Ishikawa (cell line): ENCODE data around the gene RAI1.

Experiments
- CEBPB ChIP-seq: IDR thresholded peaks from 2 replicates; pipeline ENCODE4 v1.6.1; 2012
- CREB1 ChIP-seq: IDR thresholded peaks from 2 replicates; pipeline ENCODE4 v1.6.1; 2012; ENCODE audit warnings: low read depth
- EGR1 ChIP-seq: IDR thresholded peaks from 2 replicates; pipeline ENCODE4 v1.6.1; 2012
- EP300 ChIP-seq: IDR thresholded peaks from 2 replicates; pipeline ENCODE4 v1.6.1; 2012; ENCODE audit warnings: borderline replicate concordance
- FOXM1 ChIP-seq: IDR thresholded peaks from 2 replicates; pipeline ENCODE4 v1.6.1; 2012; ENCODE audit warnings: low read depth, borderline replicate concordance
- NFIC ChIP-seq: IDR thresholded peaks from 2 replicates; pipeline ENCODE4 v1.6.1; 2012
- RAD21 ChIP-seq: IDR thresholded peaks from 2 replicates; pipeline ENCODE4 v1.6.1; 2012; ENCODE audit warnings: low read depth
- TAF1 ChIP-seq: IDR thresholded peaks from 2 replicates; pipeline ENCODE4 v1.6.1; 2012; ENCODE audit warnings: low read depth, mild to moderate bottlenecking
- TCF12 ChIP-seq: IDR thresholded peaks from 2 replicates; pipeline ENCODE4 v1.6.1; 2012; ENCODE audit warnings: low read depth
- TEAD4 ChIP-seq: IDR thresholded peaks from 2 replicates; pipeline ENCODE4 v1.6.1; 2012
- YY1 ChIP-seq: IDR thresholded peaks from 2 replicates; pipeline ENCODE4 v1.6.1; 2012; ENCODE audit warnings: low read depth
- ZBTB7A ChIP-seq: IDR thresholded peaks from 2 replicates; pipeline ENCODE4 v1.6.1; 2012; ENCODE audit warnings: low read depth
- TF ChIP-seq, protein P1 (sequence below): IDR thresholded peaks from 2 replicates; pipeline ENCODE4 v1.6.1; 2012
- TF ChIP-seq, protein P2 (sequence below): IDR thresholded peaks from 2 replicates; pipeline ENCODE4 v1.6.1; 2012
- TF ChIP-seq, protein P3 (sequence below): IDR thresholded peaks from 2 replicates; pipeline ENCODE4 v1.6.1; 2012; ENCODE audit warnings: low read depth, mild to moderate bottlenecking

Gene RAI1

DNA sequence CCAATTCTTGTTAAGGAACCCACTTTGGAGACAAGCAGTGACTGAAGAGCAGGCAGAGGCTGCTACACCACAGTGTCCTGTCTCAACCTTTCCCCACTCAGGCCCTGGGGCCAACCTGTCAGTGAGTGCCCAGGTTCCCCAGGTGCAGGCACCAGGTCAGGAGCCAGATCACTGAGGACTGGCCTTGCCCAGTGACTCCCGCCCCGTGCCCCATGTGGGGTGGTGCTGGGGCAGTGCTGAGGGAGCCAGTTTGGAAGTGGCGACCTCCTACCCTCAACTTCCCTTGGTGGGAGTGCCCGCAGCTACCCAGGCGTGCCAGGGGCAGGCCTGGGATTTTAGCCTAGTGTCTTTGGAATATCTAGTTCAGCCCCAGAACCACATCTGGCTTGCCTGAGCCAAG, 126.2 kb downstream of the RAI1 start:
- no peak for TF ChIP-seq EP300
- no peak for TF ChIP-seq TEAD4
- TF ChIP-seq, protein P1, sequence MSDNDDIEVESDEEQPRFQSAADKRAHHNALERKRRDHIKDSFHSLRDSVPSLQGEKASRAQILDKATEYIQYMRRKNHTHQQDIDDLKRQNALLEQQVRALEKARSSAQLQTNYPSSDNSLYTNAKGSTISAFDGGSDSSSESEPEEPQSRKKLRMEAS = no peak
- TF ChIP-seq TCF12 = no peak
- TF ChIP-seq, protein P2, sequence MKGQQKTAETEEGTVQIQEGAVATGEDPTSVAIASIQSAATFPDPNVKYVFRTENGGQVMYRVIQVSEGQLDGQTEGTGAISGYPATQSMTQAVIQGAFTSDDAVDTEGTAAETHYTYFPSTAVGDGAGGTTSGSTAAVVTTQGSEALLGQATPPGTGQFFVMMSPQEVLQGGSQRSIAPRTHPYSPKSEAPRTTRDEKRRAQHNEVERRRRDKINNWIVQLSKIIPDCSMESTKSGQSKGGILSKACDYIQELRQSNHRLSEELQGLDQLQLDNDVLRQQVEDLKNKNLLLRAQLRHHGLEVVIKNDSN = no peak
- no peak for TF ChIP-seq TAF1
- TF ChIP-seq CREB1 = no peak
- TF ChIP-seq YY1 = no peak
- TF ChIP-seq, protein P3, sequence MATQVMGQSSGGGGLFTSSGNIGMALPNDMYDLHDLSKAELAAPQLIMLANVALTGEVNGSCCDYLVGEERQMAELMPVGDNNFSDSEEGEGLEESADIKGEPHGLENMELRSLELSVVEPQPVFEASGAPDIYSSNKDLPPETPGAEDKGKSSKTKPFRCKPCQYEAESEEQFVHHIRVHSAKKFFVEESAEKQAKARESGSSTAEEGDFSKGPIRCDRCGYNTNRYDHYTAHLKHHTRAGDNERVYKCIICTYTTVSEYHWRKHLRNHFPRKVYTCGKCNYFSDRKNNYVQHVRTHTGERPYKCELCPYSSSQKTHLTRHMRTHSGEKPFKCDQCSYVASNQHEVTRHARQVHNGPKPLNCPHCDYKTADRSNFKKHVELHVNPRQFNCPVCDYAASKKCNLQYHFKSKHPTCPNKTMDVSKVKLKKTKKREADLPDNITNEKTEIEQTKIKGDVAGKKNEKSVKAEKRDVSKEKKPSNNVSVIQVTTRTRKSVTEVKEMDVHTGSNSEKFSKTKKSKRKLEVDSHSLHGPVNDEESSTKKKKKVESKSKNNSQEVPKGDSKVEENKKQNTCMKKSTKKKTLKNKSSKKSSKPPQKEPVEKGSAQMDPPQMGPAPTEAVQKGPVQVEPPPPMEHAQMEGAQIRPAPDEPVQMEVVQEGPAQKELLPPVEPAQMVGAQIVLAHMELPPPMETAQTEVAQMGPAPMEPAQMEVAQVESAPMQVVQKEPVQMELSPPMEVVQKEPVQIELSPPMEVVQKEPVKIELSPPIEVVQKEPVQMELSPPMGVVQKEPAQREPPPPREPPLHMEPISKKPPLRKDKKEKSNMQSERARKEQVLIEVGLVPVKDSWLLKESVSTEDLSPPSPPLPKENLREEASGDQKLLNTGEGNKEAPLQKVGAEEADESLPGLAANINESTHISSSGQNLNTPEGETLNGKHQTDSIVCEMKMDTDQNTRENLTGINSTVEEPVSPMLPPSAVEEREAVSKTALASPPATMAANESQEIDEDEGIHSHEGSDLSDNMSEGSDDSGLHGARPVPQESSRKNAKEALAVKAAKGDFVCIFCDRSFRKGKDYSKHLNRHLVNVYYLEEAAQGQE = no peak
- TF ChIP-seq ZBTB7A = no peak
- no peak for TF ChIP-seq RAD21
- TF ChIP-seq EGR1 = no peak
- no peak for TF ChIP-seq NFIC
- TF ChIP-seq CEBPB = no peak
- no peak for TF ChIP-seq FOXM1

DNA sequence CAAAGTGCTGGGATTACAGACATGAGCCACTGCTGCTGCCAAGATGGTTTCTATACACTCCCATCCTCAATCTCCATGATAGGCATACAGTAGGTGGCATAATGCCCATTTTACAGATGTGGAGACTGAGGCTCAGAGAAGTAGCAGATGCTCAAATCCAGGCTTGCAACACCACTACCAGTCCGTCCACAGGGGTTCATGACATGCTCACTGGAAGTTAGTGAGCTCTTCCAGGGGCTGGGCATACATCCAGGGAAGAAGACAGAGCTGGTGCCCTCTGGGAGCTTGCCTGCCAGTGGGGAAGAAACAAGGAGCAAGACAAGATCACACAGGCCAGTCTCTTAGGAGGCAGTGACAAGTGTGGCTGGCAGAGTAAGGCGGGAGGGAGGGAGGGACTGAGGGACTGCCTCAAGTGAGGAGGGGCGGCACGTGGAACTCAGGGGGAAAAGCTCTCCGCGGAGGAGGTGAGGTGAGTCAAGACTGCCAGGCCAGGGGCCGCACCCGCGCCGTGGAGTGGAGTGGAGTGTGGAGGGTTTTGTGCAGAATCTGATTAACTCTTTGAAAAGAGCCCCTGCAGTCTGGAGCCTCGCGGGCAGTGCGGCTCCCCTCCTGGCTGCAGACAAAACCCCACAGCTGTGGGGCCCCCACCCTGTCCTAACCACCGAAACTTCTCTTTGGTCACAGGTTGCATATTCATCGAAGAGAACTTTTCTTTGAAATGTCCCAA, 127.6 kb downstream of the RAI1 start:
- no peak for TF ChIP-seq CREB1
- TF ChIP-seq, protein P1 = peak; percentile 25; the same call in 1 of the 2 replicates

DNA sequence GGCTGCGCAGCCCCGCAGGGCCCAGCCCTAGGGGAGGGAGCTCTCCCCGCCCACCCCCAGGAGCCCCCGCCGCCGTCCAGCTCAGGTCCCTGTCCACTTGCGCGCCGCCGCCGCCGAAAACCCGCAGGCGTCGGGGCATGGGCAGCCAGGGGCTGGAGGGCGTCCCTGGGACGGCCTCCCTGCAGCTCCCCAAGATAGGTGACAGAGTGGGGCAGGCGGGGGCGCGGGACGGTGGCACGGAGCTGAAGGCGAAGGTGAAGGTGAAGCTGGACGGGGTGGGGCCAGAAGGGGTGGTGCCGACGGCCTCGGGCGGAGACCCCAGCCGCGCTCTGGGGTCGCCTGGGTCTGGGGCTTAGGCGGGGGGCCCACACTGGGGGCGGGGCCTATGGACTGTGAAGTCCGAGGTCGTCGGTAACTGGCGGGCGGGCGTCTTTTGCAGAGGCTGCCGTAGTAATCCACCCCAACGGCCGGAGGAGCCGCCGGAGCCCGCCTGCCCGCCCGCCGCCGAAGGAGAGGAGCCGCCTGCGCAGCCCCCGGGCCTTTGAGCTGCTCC, 128.3 kb downstream of the RAI1 start:
- no peak for TF ChIP-seq FOXM1
- TF ChIP-seq CEBPB = no peak
- no peak for TF ChIP-seq EGR1
- TF ChIP-seq RAD21 = no peak
- TF ChIP-seq, protein P3 = no peak
- TF ChIP-seq, protein P2 = no peak
- TF ChIP-seq YY1 = no peak
- no peak for TF ChIP-seq ZBTB7A
- no peak for TF ChIP-seq CREB1
- TF ChIP-seq TAF1 = no peak
- TF ChIP-seq TEAD4 = no peak
- TF ChIP-seq NFIC = no peak
- TF ChIP-seq EP300 = no peak
- TF ChIP-seq, protein P1 = no peak
- TF ChIP-seq TCF12 = no peak

DNA sequence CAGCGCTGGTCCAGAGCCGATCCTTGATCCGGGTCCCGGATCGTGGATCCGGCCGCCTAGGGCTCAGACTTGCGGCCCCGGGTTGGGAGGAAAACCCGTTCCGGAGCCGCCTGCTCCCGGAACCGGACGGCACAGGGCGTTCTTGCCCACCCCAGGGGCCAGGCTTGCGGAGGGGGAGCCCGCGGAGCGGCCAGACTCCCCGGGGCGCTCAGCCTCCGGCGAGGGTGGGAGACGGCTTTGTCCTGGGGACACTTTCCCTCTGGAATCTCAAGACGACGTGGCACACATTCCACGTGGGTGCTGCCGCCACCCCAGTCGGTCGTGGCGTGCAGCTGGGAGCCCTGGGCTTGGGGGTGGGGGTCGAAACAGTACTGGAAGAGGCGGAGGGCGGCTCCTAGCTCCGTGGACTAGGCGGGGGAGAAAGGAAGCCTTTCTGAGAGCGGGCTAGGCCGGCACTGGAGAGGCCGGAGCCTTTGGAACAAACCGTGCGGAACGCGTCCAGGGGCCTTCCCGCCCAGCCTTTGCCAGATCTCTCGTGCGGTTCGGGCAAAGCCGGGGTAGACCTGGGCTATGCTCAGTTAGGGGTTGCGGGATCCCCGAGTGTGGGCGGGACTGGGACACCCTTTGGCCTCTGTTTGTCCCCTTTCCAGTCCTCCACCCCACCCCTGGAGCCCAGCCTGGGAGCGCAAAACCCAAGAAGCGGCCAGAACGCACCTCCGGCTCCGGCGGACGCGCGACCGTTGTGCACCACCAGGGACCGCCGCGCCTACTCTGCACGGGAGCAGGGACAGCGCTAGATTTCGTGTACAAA, 129.0 kb downstream of the RAI1 start:
- TF ChIP-seq, protein P3 = no peak
- TF ChIP-seq TEAD4 (no peak), NFIC (no peak), RAD21 (no peak), TAF1 (no peak), CREB1 (no peak), TCF12 (no peak), EP300 (no peak), CEBPB (no peak), ZBTB7A (no peak), FOXM1 (no peak), EGR1 (no peak), YY1 (no peak)
- TF ChIP-seq, protein P1 = no peak
- TF ChIP-seq, protein P2 = no peak
